GM19438 (cell line): ENCODE data around the gene RUFY1.

ENCODE experiments used
- ATAC-seq: cut with Tn5 transposase; IDR thresholded peaks from one replicate; pipeline ENCODE4 v1.9.1; 2021; ENCODE audit warnings: low read depth; ENCODE audit not compliant: unreplicated experiment

The RUFY1 gene

GRCh38 chr5:179601871-179602625 is 51.7 kb downstream of the RUFY1 start:
- no peak for ATAC-seq

- no peak for ATAC-seq
Observed at GRCh38 chr5:179603308-179603707, 53.0 kb downstream of the RUFY1 start.

- ATAC-seq, result no peak
Observed at GRCh38 chr5:179605026-179605833, 54.9 kb downstream of the RUFY1 start.

- ATAC-seq, result no peak
Observed at GRCh38 chr5:179606071-179606909, 55.9 kb downstream of the RUFY1 start.

- no peak for ATAC-seq
Observed at GRCh38 chr5:179606910-179607159, 56.5 kb downstream of the RUFY1 start.

- ATAC-seq, result no peak
Observed at GRCh38 chr5:179607160-179607931, 57.0 kb downstream of the RUFY1 start.

GRCh38 chr5:179608131-179608581 is 57.8 kb downstream of the RUFY1 start:
- ATAC-seq, result no peak

GRCh38 chr5:179609834-179610108 is 59.4 kb downstream of the RUFY1 start:
- ATAC-seq, result no peak

GRCh38 chr5:179610109-179610902 is 60.0 kb downstream of the RUFY1 start:
- ATAC-seq, result no peak

GRCh38 chr5:179610903-179611265 is 60.5 kb downstream of the RUFY1 start:
- ATAC-seq, result no peak

GRCh38 chr5:179612577-179613459 is 62.5 kb downstream of the RUFY1 start:
- no peak for ATAC-seq

GRCh38 chr5:179613460-179614071 is 63.2 kb downstream of the RUFY1 start:
- no peak for ATAC-seq

- ATAC-seq, result no peak
Observed at GRCh38 chr5:179614745-179615144, 64.4 kb downstream of the RUFY1 start.

GRCh38 chr5:179615203-179615602 is 64.8 kb downstream of the RUFY1 start:
- no peak for ATAC-seq

- no peak for ATAC-seq
Observed at GRCh38 chr5:179616002-179616594, 65.7 kb downstream of the RUFY1 start.

GRCh38 chr5:179617930-179618329 is 67.6 kb downstream of the RUFY1 start:
- ATAC-seq, result no peak

- no peak for ATAC-seq
Observed at GRCh38 chr5:179618923-179619554, 68.7 kb downstream of the RUFY1 start.

- no peak for ATAC-seq
Observed at GRCh38 chr5:179619776-179620175, 69.4 kb downstream of the RUFY1 start.
